CD4-positive, CD25-positive, alpha-beta regulatory T cell (primary cell): ENCODE results near the gene PAPSS1. TPM values are rescaled to one million over a fixed set of nuclear protein-coding genes. Genes with fewer than 3 reads are reported as not detected.

Experiments used
- ATAC-seq, 2 donors: fragments of 150-1000 bp; cut with Tn5 transposase; one replicate each; pipeline ENCODE4 v1.10.0; 2021; ENCODE audit warnings: low read depth in 2 of 2, moderate number of reproducible peaks in 2 of 2, moderate library complexity in 1 of 2
- DNase-seq, 3 donors: peaks; one replicate each; pipeline versions ENCODE4 v3.0.0 to v3.0.0-alpha.2; 2012 to 2022; ENCODE audit warnings: mixed read lengths in 1 of 3
- H3K27ac ChIP-seq: one replicate; pipeline ENCODE4 v1.7.0; 2013; ENCODE audit warnings: mild to moderate bottlenecking, low read length; ENCODE audit not compliant: insufficient read depth, poor library complexity, severe bottlenecking
- H3K27me3 ChIP-seq: one replicate; pipeline ENCODE4 v1.7.0; 2013; ENCODE audit warnings: low read length; ENCODE audit not compliant: control insufficient read depth, insufficient read depth
- H3K36me3 ChIP-seq: one replicate; pipeline ENCODE4 v1.7.0; 2013; ENCODE audit warnings: mild to moderate bottlenecking, low read length, moderate library complexity; ENCODE audit not compliant: control insufficient read depth, insufficient read depth
- H3K4me1 ChIP-seq: 2 replicates; pipeline ENCODE4 v1.7.0; 2013; ENCODE audit warnings: mild to moderate bottlenecking, low read length; ENCODE audit not compliant: insufficient read depth, control insufficient read depth, poor library complexity, severe bottlenecking
- H3K4me3 ChIP-seq: one replicate; pipeline ENCODE4 v1.7.0; 2013; ENCODE audit warnings: low read depth, mild to moderate bottlenecking, low read length, moderate library complexity
- H3K9me3 ChIP-seq, 2 experiments: 1 replicate in 1 of 2; 2 replicates in 1 of 2; pipeline ENCODE4 v1.7.0; 2013; ENCODE audit warnings: low read length in 2 of 2, mild to moderate bottlenecking in 1 of 2, moderate library complexity in 1 of 2; ENCODE audit not compliant: control insufficient read depth in 2 of 2
- H3K27ac Mint-ChIP-seq, 3 donors: one replicate each; pipeline ENCODE4 v1.8.0; 2020 to 2022; ENCODE audit warnings: mild to moderate bottlenecking in 3 of 3, mixed read lengths in 3 of 3, moderate library complexity in 2 of 3
- H3K27me3 Mint-ChIP-seq: one replicate; pipeline ENCODE4 v1.8.0; 2022; ENCODE audit warnings: mild to moderate bottlenecking, mixed read lengths
- H3K36me3 Mint-ChIP-seq: one replicate; pipeline ENCODE4 v1.8.0; 2020; ENCODE audit warnings: mixed read lengths
- H3K4me1 Mint-ChIP-seq, 4 donors: one replicate each; pipeline ENCODE4 v1.8.0; 2020 to 2022; ENCODE audit warnings: mixed read lengths in 4 of 4, mild to moderate bottlenecking in 1 of 4
- H3K4me3 Mint-ChIP-seq, 4 donors: one replicate each; pipeline ENCODE4 v1.8.0; 2020 to 2022; ENCODE audit warnings: mild to moderate bottlenecking in 4 of 4, mixed read lengths in 4 of 4, moderate library complexity in 3 of 4
- H3K9me3 Mint-ChIP-seq, 7 donors: one replicate each; pipeline ENCODE4 v1.8.0; 2020 to 2022; ENCODE audit warnings: mixed read lengths in 7 of 7, mild to moderate bottlenecking in 3 of 7, moderate library complexity in 2 of 7
- polyA plus RNA-seq, 4 donors: library from polyadenylated mRNA; unstranded; fragments of 300-500 nt; fragmentation: Illumina TruSeq; gene quantifications; one replicate each; pipeline ENCODE4 v1.2.3, GENCODE V29; 2021
- total RNA-seq: library from RNA; stranded (reverse); gene quantifications from one replicate; pipeline ENCODE4 v1.2.3, GENCODE V29; 2022

The PAPSS1 gene
- total and polyA plus RNA-seq, 5 donors from 2014 or later: 18.4 to 53.6 (median 38.9) TPM

DNA sequence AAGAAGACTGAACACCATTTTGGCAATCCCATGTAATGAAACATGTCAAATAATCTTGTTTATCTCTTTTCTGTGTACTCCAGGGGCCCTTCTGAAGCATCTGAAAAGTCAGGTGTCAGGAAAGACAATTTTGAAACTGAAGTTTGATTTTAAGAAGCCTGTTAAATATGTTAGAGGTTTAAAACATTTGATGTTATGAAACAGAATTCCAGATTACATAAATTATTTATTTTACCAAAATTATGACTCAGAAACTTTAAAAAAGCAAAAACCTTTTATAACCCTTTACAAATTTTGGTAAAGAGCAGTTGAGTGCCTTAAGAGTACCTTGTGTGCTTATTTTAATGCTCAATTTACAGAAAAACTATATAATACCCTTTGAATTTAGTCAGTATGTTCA is 130.8 kb downstream of the PAPSS1 start:
- Histone ChIP-seq H3K36me3 (no peaks in the 10 kb centered on the region), H3K9me3 (peaks cover 4 to 11% of the 10 kb centered on the region in 2 experiments), H3K27me3 (no peaks in the 10 kb centered on the region), H3K4me1 (no peaks in the 10 kb centered on the region), H3K27ac (no peak overlapping the region), H3K4me3 (no peak overlapping the region)
- H3K4me3 Mint-ChIP-seq: no peak overlapping the region
- DNase-seq (no peak), ATAC-seq (no peak)
- no peaks in the 10 kb centered on the region for H3K36me3 Mint-ChIP-seq
- H3K27me3 Mint-ChIP-seq: peaks cover 9% of the 10 kb centered on the region
- no peaks in the 10 kb centered on the region for H3K4me1 Mint-ChIP-seq
- H3K27ac Mint-ChIP-seq: no peak overlapping the region
- peaks cover 0 to 17% (median 0%) of the 10 kb centered on the region in 7 donors for H3K9me3 Mint-ChIP-seq

DNA sequence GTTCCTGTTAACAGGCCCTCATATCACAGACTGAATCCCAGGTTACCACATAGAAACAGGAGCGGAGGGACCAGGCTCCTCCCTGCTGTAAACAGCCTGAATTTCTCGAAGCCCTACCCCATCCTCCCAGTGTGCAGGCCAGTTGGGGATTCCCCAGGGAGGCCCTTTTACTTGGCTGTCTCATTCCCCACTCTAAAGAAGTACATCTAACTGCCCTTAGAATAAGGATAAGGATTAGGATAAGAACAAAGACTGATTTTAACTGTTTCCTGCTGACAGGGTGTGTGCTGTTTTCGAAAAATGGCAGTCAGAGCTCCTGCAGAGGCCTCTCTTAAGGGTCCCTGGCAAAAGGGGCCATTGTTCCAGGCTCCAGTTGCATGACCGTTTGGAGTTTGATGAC is 133.7 kb downstream of the PAPSS1 start:
- H3K9me3 ChIP-seq: peaks cover 4 to 11% of the 10 kb centered on the region in 2 experiments
- H3K36me3 ChIP-seq: no peaks in the 10 kb centered on the region
- DNase-seq: no peak
- H3K4me3 ChIP-seq: no peak overlapping the region
- no peaks in the 10 kb centered on the region for H3K27me3 ChIP-seq
- H3K4me1 ChIP-seq: no peaks in the 10 kb centered on the region
- Mint-ChIP-seq H3K4me1 (no peaks in the 10 kb centered on the region), H3K36me3 (no peaks in the 10 kb centered on the region), H3K27ac (no peak overlapping the region), H3K27me3 (peaks cover 4% of the 10 kb centered on the region), H3K4me3 (no peak overlapping the region), H3K9me3 (peaks cover 0 to 26% (median 2%) of the 10 kb centered on the region in 7 donors)
- no peak overlapping the region for H3K27ac ChIP-seq
- ATAC-seq: no peak

DNA sequence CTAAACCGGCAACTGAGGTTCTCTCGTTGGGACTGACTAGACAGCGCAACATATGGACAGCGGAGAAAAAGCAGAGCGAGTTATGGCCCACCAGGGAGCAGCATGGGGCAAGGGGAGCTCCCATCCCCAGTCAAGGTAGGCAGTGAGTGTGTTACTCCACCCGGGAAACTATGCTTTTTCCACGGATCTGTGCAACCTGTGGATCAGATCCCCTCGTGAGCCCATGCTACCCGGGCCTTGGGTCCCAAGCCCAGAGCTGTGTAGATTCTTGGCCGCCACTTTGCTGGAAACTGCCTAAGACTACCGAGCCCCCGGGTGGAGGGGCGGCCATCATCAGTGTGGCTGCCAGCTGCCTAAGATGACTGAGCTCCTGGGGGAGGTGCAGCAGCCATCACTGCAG is 140.9 kb downstream of the PAPSS1 start:
- DNase-seq (no peak), ATAC-seq (no peak)
- no peaks in the 10 kb centered on the region for H3K4me1 ChIP-seq
- H3K27ac ChIP-seq: no peak overlapping the region
- no peaks in the 10 kb centered on the region for H3K36me3 ChIP-seq
- H3K4me3 Mint-ChIP-seq: no peak overlapping the region
- no peaks in the 10 kb centered on the region for H3K4me1 Mint-ChIP-seq
- H3K4me3 ChIP-seq: no peak overlapping the region
- no peaks in the 10 kb centered on the region for H3K9me3 ChIP-seq
- peaks cover 6% of the 10 kb centered on the region for H3K27me3 Mint-ChIP-seq
- no peaks in the 10 kb centered on the region for H3K36me3 Mint-ChIP-seq
- H3K9me3 Mint-ChIP-seq: peaks cover 0 to 7% (median 2%) of the 10 kb centered on the region in 7 donors
- no peak overlapping the region for H3K27ac Mint-ChIP-seq
- no peaks in the 10 kb centered on the region for H3K27me3 ChIP-seq

DNA sequence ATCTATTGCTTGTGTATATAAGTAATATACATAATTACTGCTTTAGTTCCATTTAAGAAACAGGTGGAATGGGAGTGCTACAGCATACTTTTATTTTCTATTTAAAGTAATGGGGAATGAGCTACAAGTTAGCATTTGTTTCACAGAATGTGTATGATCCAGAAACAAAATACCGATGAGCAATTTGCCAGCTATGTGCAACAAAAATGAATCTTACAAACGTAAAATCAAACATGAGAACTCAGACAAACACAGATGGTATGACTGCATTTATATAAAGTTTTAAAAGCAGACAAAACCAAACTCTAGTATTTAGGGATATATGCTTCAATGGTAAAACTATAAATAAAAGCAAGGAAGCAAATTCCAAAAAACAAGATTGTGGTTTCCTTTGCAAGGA is 141.7 kb downstream of the PAPSS1 start:
- ATAC-seq (no peak), DNase-seq (no peak)
- Mint-ChIP-seq H3K4me1 (no peaks in the 10 kb centered on the region), H3K27ac (no peak overlapping the region), H3K36me3 (no peaks in the 10 kb centered on the region), H3K9me3 (peaks cover 0 to 5% (median 2%) of the 10 kb centered on the region in 7 donors), H3K27me3 (peaks cover 11% of the 10 kb centered on the region), H3K4me3 (no peak overlapping the region)
- Histone ChIP-seq H3K9me3 (no peaks in the 10 kb centered on the region), H3K27ac (no peak overlapping the region), H3K4me3 (no peak overlapping the region), H3K36me3 (no peaks in the 10 kb centered on the region), H3K27me3 (no peaks in the 10 kb centered on the region), H3K4me1 (no peaks in the 10 kb centered on the region)

DNA sequence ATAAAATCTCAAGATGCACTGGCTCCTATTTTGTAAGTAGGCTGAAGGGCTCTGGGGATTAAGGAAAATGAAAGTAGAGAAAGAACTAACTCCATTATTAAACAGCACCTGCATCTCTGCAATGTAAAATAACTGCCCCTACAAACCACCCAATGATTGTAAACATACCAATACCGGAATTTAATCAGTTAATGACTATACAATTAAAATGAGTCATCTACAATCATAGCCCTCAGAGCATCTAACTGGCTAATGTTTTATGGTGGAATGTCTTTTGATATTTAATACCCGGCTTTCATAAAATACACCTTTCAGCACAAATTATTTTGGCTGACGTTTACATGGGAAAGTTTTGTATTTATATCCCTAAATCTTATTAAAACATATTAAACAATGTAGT is 142.3 kb downstream of the PAPSS1 start:
- Histone ChIP-seq H3K27ac (no peak overlapping the region), H3K9me3 (no peaks in the 10 kb centered on the region), H3K4me3 (no peak overlapping the region), H3K36me3 (no peaks in the 10 kb centered on the region), H3K27me3 (no peaks in the 10 kb centered on the region), H3K4me1 (no peaks in the 10 kb centered on the region)
- H3K36me3 Mint-ChIP-seq: no peaks in the 10 kb centered on the region
- DNase-seq: no peak
- H3K27ac Mint-ChIP-seq: no peak overlapping the region
- H3K4me3 Mint-ChIP-seq: no peak overlapping the region
- H3K9me3 Mint-ChIP-seq: peaks cover 0 to 5% (median 2%) of the 10 kb centered on the region in 7 donors
- peaks cover 14% of the 10 kb centered on the region for H3K27me3 Mint-ChIP-seq
- ATAC-seq: no peak
- H3K4me1 Mint-ChIP-seq: no peaks in the 10 kb centered on the region

DNA sequence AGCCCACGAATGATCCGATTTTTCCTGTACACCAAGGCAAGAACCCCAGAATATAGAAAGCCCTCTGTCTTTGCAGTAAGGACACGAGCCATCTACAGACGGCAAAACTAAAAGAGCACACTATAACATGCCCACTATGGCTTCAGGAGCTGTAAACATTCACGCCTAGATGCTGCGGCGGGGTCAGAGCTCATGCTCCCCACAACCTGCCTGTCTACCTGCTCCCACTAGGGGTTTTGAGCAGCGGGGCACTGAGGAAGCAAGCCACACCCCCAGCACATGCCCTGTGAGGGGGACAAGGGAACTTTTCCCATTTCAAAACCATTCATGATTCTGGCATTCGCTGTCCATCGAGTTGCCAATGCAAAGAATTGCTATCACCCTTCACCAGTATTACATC is 144.8 kb downstream of the PAPSS1 start:
- DNase-seq (no peak), ATAC-seq (no peak)
- Mint-ChIP-seq H3K27me3 (peaks cover 14% of the 10 kb centered on the region), H3K36me3 (no peaks in the 10 kb centered on the region), H3K4me3 (no peak overlapping the region), H3K4me1 (no peaks in the 10 kb centered on the region), H3K9me3 (peaks cover 0 to 3% (median 0%) of the 10 kb centered on the region in 7 donors), H3K27ac (no peak overlapping the region)
- Histone ChIP-seq H3K36me3 (no peaks in the 10 kb centered on the region), H3K27ac (no peak overlapping the region), H3K27me3 (no peaks in the 10 kb centered on the region), H3K4me1 (no peaks in the 10 kb centered on the region), H3K9me3 (no peaks in the 10 kb centered on the region), H3K4me3 (no peak overlapping the region)

DNA sequence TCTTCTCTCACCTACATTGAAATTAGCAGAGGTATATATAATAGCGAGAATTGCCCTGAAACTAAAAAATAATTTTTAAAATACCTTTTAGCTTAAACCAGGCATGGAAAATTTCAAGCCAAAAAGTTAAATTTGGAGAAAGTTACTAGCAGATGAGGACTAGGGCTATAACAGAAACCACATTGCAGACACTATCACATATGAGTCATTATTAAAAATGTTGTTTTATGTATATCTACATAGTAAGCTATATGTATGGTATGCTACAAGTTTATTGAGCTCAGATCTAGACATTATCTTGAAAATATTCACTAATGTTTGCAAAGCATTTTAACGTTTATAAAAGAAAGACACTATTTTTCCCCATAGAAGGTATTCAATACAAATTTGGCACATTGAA is 147.8 kb downstream of the PAPSS1 start:
- Histone ChIP-seq H3K36me3 (no peaks in the 10 kb centered on the region), H3K27me3 (no peaks in the 10 kb centered on the region), H3K4me1 (no peaks in the 10 kb centered on the region), H3K27ac (no peak overlapping the region), H3K4me3 (no peak overlapping the region), H3K9me3 (no peaks in the 10 kb centered on the region)
- no peaks in the 10 kb centered on the region for H3K36me3 Mint-ChIP-seq
- H3K27me3 Mint-ChIP-seq: peaks cover 8% of the 10 kb centered on the region
- H3K9me3 Mint-ChIP-seq: peaks cover 0 to 7% (median 4%) of the 10 kb centered on the region in 7 donors
- no peak for ATAC-seq
- no peaks in the 10 kb centered on the region for H3K4me1 Mint-ChIP-seq
- H3K27ac Mint-ChIP-seq: no peak overlapping the region
- DNase-seq: no peak
- H3K4me3 Mint-ChIP-seq: no peak overlapping the region

DNA sequence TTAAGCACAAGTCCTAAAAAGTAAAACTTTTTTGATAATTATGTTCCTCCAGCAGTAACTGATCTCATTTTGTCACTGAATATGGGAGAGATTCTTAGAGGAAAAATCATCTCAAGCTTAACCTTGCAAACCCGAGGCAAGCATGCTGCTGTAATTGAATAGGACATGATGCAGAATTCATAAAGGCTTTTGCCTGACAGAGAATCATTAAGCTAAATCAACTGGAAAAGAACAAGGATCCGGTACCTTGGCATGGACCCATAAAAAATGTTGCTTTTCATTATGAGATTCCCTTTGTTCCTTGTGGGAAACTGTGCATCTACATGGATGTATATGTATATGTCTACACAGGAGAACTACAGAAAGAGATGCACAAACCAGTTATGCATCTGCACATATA is 149.1 kb downstream of the PAPSS1 start:
- no peak overlapping the region for H3K4me3 Mint-ChIP-seq

More for the DNA sequence above, 149.1 kb downstream of the PAPSS1 start:
- Mint-ChIP-seq H3K4me1 (no peaks in the 10 kb centered on the region), H3K36me3 (no peaks in the 10 kb centered on the region), H3K27me3 (peaks cover 8% of the 10 kb centered on the region), H3K9me3 (peaks cover 0 to 9% (median 4%) of the 10 kb centered on the region in 7 donors), H3K27ac (no peak overlapping the region)
- Histone ChIP-seq H3K36me3 (no peaks in the 10 kb centered on the region), H3K27me3 (no peaks in the 10 kb centered on the region), H3K4me3 (no peak overlapping the region), H3K27ac (no peak overlapping the region), H3K9me3 (no peaks in the 10 kb centered on the region), H3K4me1 (no peaks in the 10 kb centered on the region)
- no peak for ATAC-seq
- no peak for DNase-seq
